GM13976 (cell line): ENCODE data around the gene REX1BD.
"Not testable (repeated sequence)": the region's sequence is repeated elsewhere in the genome, so short reads cannot be mapped to it uniquely, and the experiment has no call there.

Experiments used
- DNase-seq: peaks from one replicate; pipeline ENCODE4 v3.0.0; 2012; ENCODE audit warnings: low spot score
- CTCF ChIP-seq: IDR thresholded peaks from 2 replicates; pipeline ENCODE4 v1.5.1; 2012; ENCODE audit warnings: borderline replicate concordance, mild to moderate bottlenecking; ENCODE audit not compliant: insufficient read depth; ENCODE audit errors: extremely low read depth, missing control alignments, control extremely low read depth
- in situ Hi-C: fragments of 300-500 bp; cut with MboI; formaldehyde crosslinking; loops from one replicate; pipeline ENCODE4 v1.12.0; 2022; ENCODE audit warnings: low sequenced_read_pairs, mixed read lengths, inconsistent platforms; ENCODE audit not compliant: unreplicated experiment

Gene REX1BD

DNA sequence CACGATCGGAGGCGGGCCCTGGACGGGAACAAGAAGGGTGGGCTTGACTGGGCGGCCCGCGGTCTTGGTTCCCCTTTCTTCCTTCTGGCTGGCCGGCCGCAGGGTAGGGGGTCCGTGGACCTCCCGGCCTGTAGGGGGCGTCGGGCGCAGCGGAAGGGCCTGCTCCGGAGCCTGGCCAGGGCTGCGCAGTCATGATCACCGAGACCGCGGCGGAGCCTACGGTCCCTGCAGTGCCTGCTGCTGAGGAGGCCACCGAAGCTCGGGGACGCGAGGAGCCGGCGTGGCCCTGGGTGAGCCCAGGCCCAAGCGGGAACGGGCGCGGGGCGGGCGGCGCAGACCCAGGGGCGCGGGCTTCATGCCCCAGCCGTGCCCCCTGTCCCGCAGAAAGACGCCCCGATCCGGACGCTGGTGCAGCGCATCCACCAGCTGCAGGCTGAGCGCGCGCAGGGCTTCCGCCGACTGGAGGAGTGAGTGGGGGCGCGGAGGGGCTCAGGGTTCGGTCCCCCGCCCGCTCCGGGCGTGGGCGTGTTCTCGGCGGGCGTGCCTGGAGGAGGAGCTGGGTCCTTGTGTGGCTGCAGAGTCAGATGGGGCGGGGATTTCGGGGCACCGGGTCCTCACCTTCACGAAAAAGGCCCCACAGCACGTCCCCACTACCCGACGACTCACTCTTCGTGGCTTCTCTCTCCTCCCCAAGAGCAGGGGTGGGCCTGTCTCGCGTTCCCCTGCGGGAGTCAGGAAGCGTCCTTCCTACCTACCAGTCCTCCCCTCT is at the start of gene REX1BD:
TSS of gene REX1BD (plus strand) at position 188 of the 769 bp plus-strand sequence. CDS start at position 192, 4 bp downstream.
- TF ChIP-seq CTCF = peak; percentile 93
- in situ Hi-C loops = no loop called here
- DNase-seq = peak; percentile 89

DNA sequence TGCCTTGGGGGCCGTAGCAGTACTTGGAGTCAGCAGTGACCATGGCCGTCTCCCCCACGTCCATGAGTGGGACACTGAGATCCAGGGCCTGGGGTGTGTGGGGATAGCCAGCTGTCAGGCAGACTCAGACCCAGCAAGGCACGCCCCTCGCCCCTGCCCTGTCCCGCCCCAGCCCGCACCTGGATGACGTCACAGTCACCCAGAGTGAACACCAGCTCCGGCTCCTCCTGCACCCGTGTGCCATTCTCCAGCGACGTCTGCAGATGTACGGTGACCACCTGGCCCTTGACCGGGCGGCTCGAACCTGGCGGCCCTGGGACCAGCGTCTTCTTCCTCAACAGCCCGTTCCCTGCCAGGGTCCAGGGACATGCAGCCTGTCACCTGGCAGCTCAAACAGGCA is 49.2 kb upstream of the REX1BD start:
- in situ Hi-C loops = no loop called here
- TF ChIP-seq CTCF = no peak
- DNase-seq = no peak

- in situ Hi-C loops, DNase-seq: not testable (repeated sequence)
Observed at GRCh38 chr19:18540200-18540599, 48.4 kb upstream of the REX1BD start.

DNA sequence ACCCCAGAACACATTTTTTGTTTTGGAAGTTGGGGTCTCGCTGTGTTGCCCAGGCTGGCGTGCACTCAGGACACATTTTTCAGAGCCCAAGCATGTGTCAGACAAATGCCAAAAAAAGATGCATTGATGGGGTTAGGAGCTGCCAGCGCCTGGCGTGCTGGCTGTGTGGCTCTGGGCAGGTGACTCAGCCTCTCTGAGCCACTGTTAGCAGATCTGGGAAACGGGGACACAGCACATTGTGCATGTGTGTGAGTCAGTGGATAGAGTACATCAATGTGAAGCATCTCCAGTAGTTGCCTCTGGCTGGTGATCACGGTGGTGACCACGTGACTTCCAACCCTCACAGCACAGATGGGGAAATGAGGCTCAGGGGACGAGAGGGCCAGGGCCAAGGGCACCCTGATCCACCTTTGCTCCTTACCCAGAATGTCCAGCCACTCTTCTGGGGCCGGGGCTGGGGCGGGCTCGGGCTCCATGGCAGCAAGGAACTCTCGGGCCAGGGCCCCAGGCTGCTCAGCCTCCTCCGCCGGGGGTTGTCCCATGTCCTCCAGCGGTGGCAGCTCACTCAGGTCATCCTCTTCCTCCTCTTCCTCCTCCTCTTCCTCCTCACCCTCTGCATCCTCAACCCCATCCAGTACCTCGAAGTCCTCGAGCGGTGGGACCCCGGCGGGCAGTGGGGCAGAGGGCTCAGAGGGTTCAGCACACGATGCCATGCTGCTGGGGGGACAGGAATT is 47.2 kb upstream of the REX1BD start:
- DNase-seq = no peak
- in situ Hi-C loops = no loop called here
- no peak for TF ChIP-seq CTCF

DNA sequence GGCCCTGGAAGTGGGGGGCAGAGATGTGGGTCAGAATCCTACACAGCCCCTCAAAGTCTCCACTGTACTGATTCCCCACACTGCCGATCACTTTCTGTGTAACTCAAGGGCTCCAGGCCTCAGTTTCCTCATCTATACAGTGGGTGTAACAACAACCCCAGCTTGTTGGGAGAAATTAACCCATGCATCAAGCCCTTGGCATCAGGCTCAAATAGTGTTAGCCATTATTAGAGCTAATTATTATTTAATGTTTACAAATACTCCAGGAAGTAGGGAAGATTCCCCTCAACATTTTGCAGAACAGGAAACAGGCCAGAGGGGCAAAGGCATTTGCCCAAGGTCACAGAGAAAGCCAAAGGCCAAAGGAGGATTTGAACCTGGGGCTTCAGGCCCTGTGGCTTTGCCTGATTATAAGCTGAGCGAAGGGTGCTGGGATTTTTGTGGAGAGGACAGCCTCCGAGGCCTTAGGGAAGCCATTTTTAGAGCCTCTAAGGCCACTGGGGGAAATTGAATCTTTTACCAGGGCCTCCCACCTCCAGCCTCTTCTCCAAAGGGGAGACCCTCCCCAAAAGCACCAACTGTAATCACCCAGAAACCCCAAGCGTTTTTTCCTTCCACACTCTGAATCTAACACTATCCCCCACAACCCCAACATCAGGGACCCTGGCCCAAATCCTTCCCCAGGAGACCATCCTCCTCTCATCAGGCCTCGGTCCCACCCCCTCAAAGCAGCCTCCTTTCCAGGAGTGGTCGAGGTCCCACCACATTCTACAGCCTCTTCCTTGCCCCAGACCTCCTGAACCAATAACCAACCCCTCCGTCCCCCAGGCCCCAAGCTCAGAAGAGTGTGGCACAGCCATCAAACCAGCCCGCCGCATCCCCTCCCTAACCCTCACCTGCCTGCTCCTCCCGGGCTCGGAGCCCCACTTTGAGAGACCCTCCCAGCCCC is 46.3 kb upstream of the REX1BD start:
- in situ Hi-C loops = no loop called here

More for the DNA sequence above, 46.3 kb upstream of the REX1BD start:
- no peak for TF ChIP-seq CTCF
- peak; percentile 58 for DNase-seq
